ENCODE measurements around the gene RIMOC1.

Gene RIMOC1, protein sequence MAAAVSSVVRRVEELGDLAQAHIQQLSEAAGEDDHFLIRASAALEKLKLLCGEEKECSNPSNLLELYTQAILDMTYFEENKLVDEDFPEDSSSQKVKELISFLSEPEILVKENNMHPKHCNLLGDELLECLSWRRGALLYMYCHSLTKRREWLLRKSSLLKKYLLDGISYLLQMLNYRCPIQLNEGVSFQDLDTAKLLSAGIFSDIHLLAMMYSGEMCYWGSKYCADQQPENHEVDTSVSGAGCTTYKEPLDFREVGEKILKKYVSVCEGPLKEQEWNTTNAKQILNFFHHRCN

GRCh38 chr5:41903892-41904799 is at the start of gene RIMOC1:
RIMOC1 (plus strand) TSS chr5:41904344; CDS start chr5:41904368, 24 bp downstream.
- TF ChIP-seq, protein P1, sequence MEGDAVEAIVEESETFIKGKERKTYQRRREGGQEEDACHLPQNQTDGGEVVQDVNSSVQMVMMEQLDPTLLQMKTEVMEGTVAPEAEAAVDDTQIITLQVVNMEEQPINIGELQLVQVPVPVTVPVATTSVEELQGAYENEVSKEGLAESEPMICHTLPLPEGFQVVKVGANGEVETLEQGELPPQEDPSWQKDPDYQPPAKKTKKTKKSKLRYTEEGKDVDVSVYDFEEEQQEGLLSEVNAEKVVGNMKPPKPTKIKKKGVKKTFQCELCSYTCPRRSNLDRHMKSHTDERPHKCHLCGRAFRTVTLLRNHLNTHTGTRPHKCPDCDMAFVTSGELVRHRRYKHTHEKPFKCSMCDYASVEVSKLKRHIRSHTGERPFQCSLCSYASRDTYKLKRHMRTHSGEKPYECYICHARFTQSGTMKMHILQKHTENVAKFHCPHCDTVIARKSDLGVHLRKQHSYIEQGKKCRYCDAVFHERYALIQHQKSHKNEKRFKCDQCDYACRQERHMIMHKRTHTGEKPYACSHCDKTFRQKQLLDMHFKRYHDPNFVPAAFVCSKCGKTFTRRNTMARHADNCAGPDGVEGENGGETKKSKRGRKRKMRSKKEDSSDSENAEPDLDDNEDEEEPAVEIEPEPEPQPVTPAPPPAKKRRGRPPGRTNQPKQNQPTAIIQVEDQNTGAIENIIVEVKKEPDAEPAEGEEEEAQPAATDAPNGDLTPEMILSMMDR (IDR thresholded peaks at IDR 0.05; ENCODE audit: borderline replicate concordance, control extremely low read depth, extremely low read depth, insufficient read depth, missing control alignments): no peak
- in situ Hi-C loops (cut with MboI; ENCODE audit: low sequenced_read_pairs, unreplicated experiment): no loop called here

DNA sequence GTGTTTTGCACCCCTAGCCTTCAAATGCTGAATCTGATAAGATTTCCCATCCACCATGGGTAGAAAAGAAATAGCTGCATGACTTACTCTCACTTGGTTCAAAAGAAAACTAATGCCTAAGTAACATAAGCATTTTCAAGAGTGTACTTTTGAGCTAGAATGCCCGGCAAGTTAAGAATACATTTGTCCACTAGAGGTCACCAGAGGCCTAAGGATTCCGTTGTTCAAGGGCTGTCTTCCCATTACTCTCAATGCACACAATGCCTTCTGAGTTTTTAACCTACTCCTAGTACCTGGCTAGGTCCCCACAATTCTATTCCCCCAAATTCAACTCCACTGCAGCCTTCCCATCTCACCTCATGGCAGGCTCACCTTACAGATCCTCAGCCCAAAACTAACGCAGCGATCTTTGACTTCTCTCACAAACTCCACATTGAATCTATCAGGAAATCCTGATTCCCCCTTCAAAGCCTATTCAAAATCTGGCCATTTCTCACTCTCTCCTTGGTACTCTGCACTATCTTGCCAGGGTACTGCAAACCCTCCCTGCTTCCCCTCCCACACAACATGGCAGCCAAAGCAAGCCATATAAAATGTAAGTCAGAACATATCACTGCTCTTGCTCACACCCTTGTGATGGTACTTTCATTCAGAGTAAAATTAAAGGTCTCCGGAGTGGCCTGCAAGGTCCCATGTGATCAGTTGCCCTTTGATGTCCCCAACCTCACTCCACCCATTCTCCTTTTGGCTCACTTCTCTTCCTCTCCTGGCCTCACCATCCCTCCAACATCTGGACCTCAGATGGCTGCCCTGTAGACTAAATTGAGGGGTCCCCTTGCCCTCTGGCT is 47.3 kb upstream of the RIMOC1 start:
- in situ Hi-C loops (cut with MboI; ENCODE audit: low sequenced_read_pairs, unreplicated experiment): loop anchor here (25.0 kb wide), 1 partner anchor 905 kb away; the partner anchor contains the start of gene CCDC152
- TF ChIP-seq, protein P1 (IDR thresholded peaks at IDR 0.05; ENCODE audit: borderline replicate concordance, control extremely low read depth, extremely low read depth, insufficient read depth, missing control alignments): peak; percentile 61
- peak; percentile 42 for DNase-seq (ENCODE audit: low spot score)

More at GRCh38 chr5:41903892-41904799, at the start of gene RIMOC1:
- peak; percentile 96 for DNase-seq (ENCODE audit: low spot score)

- no peak for DNase-seq (ENCODE audit: low spot score)
- in situ Hi-C loops (cut with MboI; ENCODE audit: low sequenced_read_pairs, unreplicated experiment): loop anchor here (25.0 kb wide), 1 partner anchor 904 kb away; the partner anchor contains the start of gene CCDC152
- TF ChIP-seq, protein P1 (IDR thresholded peaks at IDR 0.05; ENCODE audit: borderline replicate concordance, control extremely low read depth, extremely low read depth, insufficient read depth, missing control alignments): no peak
Measured at GRCh38 chr5:41857989-41858388, 46.2 kb upstream of the RIMOC1 start.

DNA sequence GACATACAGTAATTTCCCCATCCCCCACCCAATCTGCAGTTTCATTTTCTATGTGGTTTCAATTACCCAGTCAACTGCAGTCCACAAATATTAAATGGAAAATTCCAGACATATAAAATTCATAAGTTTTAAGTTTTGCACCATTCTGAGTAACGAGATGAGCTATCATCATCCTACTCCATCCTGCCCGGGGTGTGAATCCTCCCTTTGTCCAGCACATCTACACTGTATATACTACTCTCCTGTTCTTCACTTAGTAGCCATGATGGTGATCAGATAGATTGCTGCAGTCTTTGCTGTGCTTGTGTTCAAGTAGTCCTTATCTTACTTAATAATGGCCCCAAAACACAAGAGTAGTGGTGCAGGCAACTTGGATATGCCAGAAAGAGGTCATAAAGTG is 45.3 kb upstream of the RIMOC1 start:
- in situ Hi-C loops (cut with MboI; ENCODE audit: low sequenced_read_pairs, unreplicated experiment): loop anchor here (25.0 kb wide), 1 partner anchor 903 kb away; the partner anchor contains the start of gene CCDC152
- no peak for DNase-seq (ENCODE audit: low spot score)
- TF ChIP-seq, protein P1 (IDR thresholded peaks at IDR 0.05; ENCODE audit: borderline replicate concordance, control extremely low read depth, extremely low read depth, insufficient read depth, missing control alignments): no peak

DNA sequence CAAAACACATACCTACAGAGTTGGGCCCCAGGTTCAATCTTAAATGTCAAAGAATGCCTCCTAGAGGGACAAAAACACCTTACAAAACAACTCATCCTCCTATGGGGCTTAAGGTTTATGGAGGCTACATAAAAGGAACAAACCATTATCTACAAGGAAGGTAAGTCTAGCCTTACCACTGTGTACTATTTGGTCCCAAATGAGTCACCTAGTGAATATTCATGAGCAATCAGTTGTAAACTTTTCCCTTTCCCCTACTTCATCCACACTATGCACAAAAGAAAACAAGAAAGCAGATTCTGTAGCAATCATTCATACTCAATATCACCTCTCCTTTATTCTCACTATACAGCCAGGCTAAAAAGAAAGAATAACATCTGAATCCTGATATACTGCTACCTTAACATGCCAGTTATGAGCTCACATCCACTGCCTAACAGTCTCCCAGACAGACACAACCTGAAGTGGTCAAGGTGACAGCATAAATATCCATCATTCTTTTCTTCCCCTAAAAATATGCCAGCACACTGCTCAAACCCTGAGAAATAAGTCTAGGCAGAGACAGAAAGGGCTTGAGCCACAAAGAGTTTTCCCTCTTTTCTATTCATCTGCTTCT is 40.2 kb upstream of the RIMOC1 start:
- TF ChIP-seq, protein P1 (IDR thresholded peaks at IDR 0.05; ENCODE audit: borderline replicate concordance, control extremely low read depth, extremely low read depth, insufficient read depth, missing control alignments): no peak
- in situ Hi-C loops (cut with MboI; ENCODE audit: low sequenced_read_pairs, unreplicated experiment): loop anchor here (25.0 kb wide), 1 partner anchor 898 kb away; the partner anchor contains the start of gene CCDC152
- no peak for DNase-seq (ENCODE audit: low spot score)
